ENCODE measurements around the gene S1PR3. TPM values are rescaled to one million over a fixed set of nuclear protein-coding genes. Genes with fewer than 3 reads are reported as not detected.

The S1PR3 gene
- total RNA-seq, 4 donors from 2014 or later, result 4.3 to 13.5 (median 5.6) TPM

DNA sequence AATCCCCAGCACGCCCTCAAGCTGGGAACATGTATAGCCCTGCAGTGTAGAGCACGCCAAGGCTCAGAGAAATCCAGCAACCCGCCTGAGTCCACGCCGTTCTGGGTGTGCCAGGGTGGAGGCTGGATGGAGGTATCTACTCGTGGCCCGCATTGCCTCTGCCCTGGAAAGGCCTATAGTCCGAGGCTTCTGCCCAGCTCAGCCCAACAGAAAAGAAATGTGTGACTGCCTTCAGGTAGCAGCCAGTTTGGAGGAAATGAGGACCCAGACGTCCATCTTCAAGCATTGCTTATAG, 18.2 kb downstream of the S1PR3 start:
- Histone ChIP-seq H3K27me3 (no peaks in the 10 kb centered on the region), H3K4me3 (no peak overlapping the region), H3K4me1 (peaks cover 7% of the 10 kb centered on the region), H3K36me3 (no peaks in the 10 kb centered on the region), H3K27ac (no peak overlapping the region), H3K9me3 (no peaks in the 10 kb centered on the region)
- WGBS, result 73% methylated on average over 9 of the region's 9 CpGs
- TF ChIP-seq POLR2A (IDR thresholded peaks at IDR 0.05) (no peak), EP300 (IDR thresholded peaks at IDR 0.05) (no peak), POLR2AphosphoS5 (IDR thresholded peaks at IDR 0.05) (no peak)
- TF ChIP-seq, protein P1, sequence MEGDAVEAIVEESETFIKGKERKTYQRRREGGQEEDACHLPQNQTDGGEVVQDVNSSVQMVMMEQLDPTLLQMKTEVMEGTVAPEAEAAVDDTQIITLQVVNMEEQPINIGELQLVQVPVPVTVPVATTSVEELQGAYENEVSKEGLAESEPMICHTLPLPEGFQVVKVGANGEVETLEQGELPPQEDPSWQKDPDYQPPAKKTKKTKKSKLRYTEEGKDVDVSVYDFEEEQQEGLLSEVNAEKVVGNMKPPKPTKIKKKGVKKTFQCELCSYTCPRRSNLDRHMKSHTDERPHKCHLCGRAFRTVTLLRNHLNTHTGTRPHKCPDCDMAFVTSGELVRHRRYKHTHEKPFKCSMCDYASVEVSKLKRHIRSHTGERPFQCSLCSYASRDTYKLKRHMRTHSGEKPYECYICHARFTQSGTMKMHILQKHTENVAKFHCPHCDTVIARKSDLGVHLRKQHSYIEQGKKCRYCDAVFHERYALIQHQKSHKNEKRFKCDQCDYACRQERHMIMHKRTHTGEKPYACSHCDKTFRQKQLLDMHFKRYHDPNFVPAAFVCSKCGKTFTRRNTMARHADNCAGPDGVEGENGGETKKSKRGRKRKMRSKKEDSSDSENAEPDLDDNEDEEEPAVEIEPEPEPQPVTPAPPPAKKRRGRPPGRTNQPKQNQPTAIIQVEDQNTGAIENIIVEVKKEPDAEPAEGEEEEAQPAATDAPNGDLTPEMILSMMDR (IDR thresholded peaks at IDR 0.05), result no peak
- no peak for DNase-seq (ENCODE audit: low spot score in 2 of 2)

DNA sequence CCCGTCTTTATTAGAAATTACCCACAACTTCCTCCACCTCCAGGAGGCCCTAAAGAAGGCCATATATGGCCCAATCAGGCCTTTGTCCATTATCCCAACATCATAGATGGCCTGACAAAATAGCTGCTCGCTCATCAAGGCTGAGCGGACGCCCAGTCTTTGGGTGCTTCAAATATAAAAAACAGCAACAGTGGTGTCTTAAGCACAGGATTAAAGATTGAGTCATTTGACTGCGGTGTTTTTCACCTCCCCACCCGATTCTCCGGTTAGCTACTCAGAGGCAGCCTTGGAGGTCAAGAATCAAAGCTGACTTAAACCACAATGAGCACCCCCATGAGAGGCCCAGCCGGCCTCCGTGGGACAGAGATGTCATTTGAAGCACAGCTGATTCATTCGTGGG, 18.8 kb downstream of the S1PR3 start:
- Histone ChIP-seq H3K27ac (no peak overlapping the region), H3K27me3 (no peaks in the 10 kb centered on the region), H3K4me3 (no peak overlapping the region), H3K36me3 (no peaks in the 10 kb centered on the region), H3K9me3 (no peaks in the 10 kb centered on the region), H3K4me1 (peaks cover 7% of the 10 kb centered on the region)
- DNase-seq (ENCODE audit: low spot score in 2 of 2), result no peak
- WGBS, result 79% methylated on average over 10 of the region's 10 CpGs
- TF ChIP-seq EP300 (IDR thresholded peaks at IDR 0.05) (no peak), POLR2AphosphoS5 (IDR thresholded peaks at IDR 0.05) (no peak), POLR2A (IDR thresholded peaks at IDR 0.05) (no peak)
- TF ChIP-seq, protein P1 (IDR thresholded peaks at IDR 0.05), result no peak

DNA sequence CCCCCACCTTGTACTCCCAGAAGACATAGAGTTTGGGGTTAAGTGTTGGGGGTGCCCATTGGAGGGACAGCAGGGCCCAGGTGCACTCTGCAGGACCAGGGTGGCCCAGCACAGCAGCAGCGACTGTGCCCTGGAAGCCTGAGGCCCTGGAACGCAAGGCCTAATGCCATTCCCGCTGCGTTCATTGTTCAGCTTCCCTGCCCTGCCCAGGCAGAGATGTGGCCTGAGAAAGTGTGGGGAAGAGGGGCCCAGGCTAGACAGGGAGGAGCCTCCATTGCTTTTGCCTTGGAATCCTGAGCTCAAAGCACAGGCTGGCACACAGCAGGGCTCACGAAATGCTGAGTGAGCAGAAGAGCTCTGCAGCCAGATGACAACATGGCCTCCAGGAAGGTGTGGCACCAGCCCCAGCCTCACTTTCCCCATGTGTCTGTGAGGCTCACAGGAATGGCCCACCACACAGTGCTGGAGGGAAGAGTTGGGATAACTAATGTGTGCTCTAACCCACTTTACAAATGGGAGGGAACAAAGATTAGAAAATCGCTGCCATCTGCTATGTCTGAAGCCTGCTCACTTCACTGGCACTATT, 19.4 kb downstream of the S1PR3 start:
- no peak overlapping the region for H3K4me3 ChIP-seq
- H3K36me3 ChIP-seq, result no peaks in the 10 kb centered on the region
- no peak overlapping the region for H3K27ac ChIP-seq
- no peaks in the 10 kb centered on the region for H3K27me3 ChIP-seq
- DNase-seq (ENCODE audit: low spot score in 2 of 2), result no peak
- peaks cover 7% of the 10 kb centered on the region for H3K4me1 ChIP-seq
- no peak for TF ChIP-seq POLR2AphosphoS5 (IDR thresholded peaks at IDR 0.05)
- TF ChIP-seq POLR2A (IDR thresholded peaks at IDR 0.05), result no peak
- no peak for TF ChIP-seq EP300 (IDR thresholded peaks at IDR 0.05)
- TF ChIP-seq, protein P1 (IDR thresholded peaks at IDR 0.05), result no peak
- no peaks in the 10 kb centered on the region for H3K9me3 ChIP-seq
- 71% methylated on average over 4 of the region's 6 CpGs for WGBS

DNA sequence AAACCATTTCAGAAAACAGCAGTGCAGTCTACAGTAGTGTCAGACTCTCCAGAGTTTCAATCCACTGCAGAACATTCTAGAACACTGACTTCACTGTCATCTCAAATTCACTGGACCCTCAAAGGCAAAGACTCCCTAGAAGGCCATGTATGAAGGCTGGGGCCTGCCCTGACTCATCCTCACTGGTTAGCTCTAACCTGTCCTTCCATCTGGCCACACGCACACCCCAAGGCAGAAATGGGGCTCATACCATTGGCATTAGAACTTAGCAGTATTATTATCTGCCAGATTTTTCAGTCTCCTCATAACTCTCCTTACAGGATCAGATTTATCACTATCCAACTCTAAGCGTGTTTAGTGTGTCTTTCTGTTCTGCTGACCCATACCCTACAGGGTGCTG, 20.4 kb downstream of the S1PR3 start:
- TF ChIP-seq POLR2A (IDR thresholded peaks at IDR 0.05) (no peak), EP300 (IDR thresholded peaks at IDR 0.05) (no peak), POLR2AphosphoS5 (IDR thresholded peaks at IDR 0.05) (no peak)
- TF ChIP-seq, protein P1 (IDR thresholded peaks at IDR 0.05), result no peak
- no peaks in the 10 kb centered on the region for H3K9me3 ChIP-seq
- no peak overlapping the region for H3K4me3 ChIP-seq
- H3K27ac ChIP-seq, result no peak overlapping the region
- no peak for DNase-seq (ENCODE audit: low spot score in 2 of 2)
- H3K36me3 ChIP-seq, result no peaks in the 10 kb centered on the region
- 88% methylated on average over 2 of the region's 2 CpGs for WGBS
- peaks cover 7% of the 10 kb centered on the region for H3K4me1 ChIP-seq
- no peaks in the 10 kb centered on the region for H3K27me3 ChIP-seq

DNA sequence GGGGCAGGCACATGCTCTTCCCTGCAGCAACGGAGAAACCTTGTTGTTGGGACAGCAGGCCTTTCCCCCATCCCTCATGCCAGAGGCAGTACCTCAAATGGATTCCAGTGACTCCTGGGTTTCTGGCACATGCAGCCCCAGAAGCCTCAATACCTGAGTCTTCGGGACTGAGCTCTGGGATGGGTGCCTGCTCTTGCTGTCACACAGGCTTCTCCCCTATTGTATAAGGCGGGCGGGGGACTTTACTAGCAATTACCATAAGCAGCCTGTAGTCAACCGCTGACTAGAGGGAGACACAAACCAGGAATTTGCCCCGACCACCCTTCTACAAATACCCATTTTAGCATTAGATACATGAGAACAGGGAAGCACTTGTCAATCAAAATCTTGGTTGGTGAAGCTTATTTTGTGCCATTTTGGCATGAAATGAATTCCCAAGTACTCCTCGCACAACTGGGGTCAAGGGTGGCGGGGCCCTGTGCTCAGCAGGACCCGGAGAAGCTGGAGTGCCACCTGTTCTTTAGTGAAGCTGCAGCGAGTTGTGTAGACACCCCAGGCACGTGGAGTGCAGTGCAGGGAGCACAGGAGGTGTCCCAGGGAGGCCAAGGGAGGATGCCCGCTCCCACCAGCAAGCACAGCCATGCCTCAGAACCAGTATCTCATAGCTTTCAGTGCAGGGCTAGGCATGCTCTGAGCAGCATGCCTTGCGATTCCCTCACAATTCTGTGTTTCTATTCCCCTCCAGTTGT, 21.2 kb downstream of the S1PR3 start:
- Histone ChIP-seq H3K36me3 (no peaks in the 10 kb centered on the region), H3K27ac (no peak overlapping the region), H3K4me3 (no peak overlapping the region), H3K9me3 (no peaks in the 10 kb centered on the region), H3K4me1 (peaks cover 7% of the 10 kb centered on the region), H3K27me3 (no peaks in the 10 kb centered on the region)
- DNase-seq (ENCODE audit: low spot score in 2 of 2), result no peak
- WGBS, result 92% methylated on average over 13 of the region's 13 CpGs
- TF ChIP-seq POLR2AphosphoS5 (IDR thresholded peaks at IDR 0.05) (no peak), EP300 (IDR thresholded peaks at IDR 0.05) (no peak), POLR2A (IDR thresholded peaks at IDR 0.05) (no peak)
- TF ChIP-seq, protein P1 (IDR thresholded peaks at IDR 0.05), result no peak
